HL-60 (cell line): ENCODE data around the gene FMN1.

Source experiments
- CTCF ChIP-seq: IDR thresholded peaks from one replicate; pipeline ENCODE4 v1.5.1; 2011; ENCODE audit warnings: low read length, control low read depth, inconsistent platforms; ENCODE audit not compliant: insufficient read depth
- GABPA ChIP-seq: IDR thresholded peaks from 2 replicates; pipeline ENCODE4 v1.6.1; 2012; ENCODE audit warnings: low read depth
- POLR2AphosphoS5 ChIP-seq: IDR thresholded peaks from 2 replicates; pipeline ENCODE4 v1.6.1; 2012; ENCODE audit warnings: low read depth
- REST ChIP-seq: IDR thresholded peaks from 2 replicates; pipeline ENCODE4 v1.6.1; 2012; ENCODE audit warnings: low read depth; ENCODE audit not compliant: insufficient replicate concordance

- TF ChIP-seq CTCF (no peak), POLR2AphosphoS5 (no peak), GABPA (no peak), REST (no peak)
These were observed 149.3 kb downstream of the FMN1 start for GRCh38 chr15:33045066-33045810.
